ENCODE data around the gene GNG2.
"Not testable (repeated sequence)": the region's sequence is repeated elsewhere in the genome, so short reads cannot be mapped to it uniquely, and the experiment has no call there.

Gene GNG2

GRCh38 chr14:51889851-51890250 lies 29.4 kb downstream of the GNG2 start:
- no peak for DNase-seq (ENCODE audit: low read depth, low spot score)

GRCh38 chr14:51894250-51894649 lies 33.8 kb downstream of the GNG2 start:
- DNase-seq (ENCODE audit: low read depth, low spot score) = no peak

GRCh38 chr14:51895375-51895774 lies 35.0 kb downstream of the GNG2 start:
- DNase-seq (ENCODE audit: low read depth, low spot score) = no peak

GRCh38 chr14:51897791-51898355 lies 37.5 kb downstream of the GNG2 start:
- DNase-seq (ENCODE audit: low read depth, low spot score) = no peak

- DNase-seq (ENCODE audit: low read depth, low spot score) = no peak
These were observed 41.1 kb downstream of the GNG2 start for GRCh38 chr14:51901475-51902024.

- DNase-seq (ENCODE audit: low read depth, low spot score) = not testable (repeated sequence)
These were observed 45.3 kb downstream of the GNG2 start for GRCh38 chr14:51905656-51906121.

- no peak for DNase-seq (ENCODE audit: low read depth, low spot score)
These were observed 47.7 kb downstream of the GNG2 start for GRCh38 chr14:51908086-51908485.

GRCh38 chr14:51912112-51912786 lies 51.8 kb downstream of the GNG2 start:
- DNase-seq (ENCODE audit: low read depth, low spot score) = no peak

- DNase-seq (ENCODE audit: low read depth, low spot score) = no peak
These were observed 53.9 kb downstream of the GNG2 start for GRCh38 chr14:51914310-51914709.

GRCh38 chr14:51917193-51917592 lies 56.8 kb downstream of the GNG2 start:
- no peak for DNase-seq (ENCODE audit: low read depth, low spot score)

- no peak for DNase-seq (ENCODE audit: low read depth, low spot score)
These were observed 60.6 kb downstream of the GNG2 start for GRCh38 chr14:51921026-51921425.

GRCh38 chr14:51922624-51923023 lies 62.2 kb downstream of the GNG2 start:
- no peak for DNase-seq (ENCODE audit: low read depth, low spot score)

GRCh38 chr14:51924600-51924999 lies 64.2 kb downstream of the GNG2 start:
- DNase-seq (ENCODE audit: low read depth, low spot score) = no peak

- no peak for DNase-seq (ENCODE audit: low read depth, low spot score)
These were observed 65.6 kb downstream of the GNG2 start for GRCh38 chr14:51925980-51926379.

GRCh38 chr14:51926449-51926848 lies 66.0 kb downstream of the GNG2 start:
- no peak for DNase-seq (ENCODE audit: low read depth, low spot score)

- no peak for DNase-seq (ENCODE audit: low read depth, low spot score)
These were observed 68.2 kb downstream of the GNG2 start for GRCh38 chr14:51928568-51928967.

GRCh38 chr14:51929166-51929565 lies 68.8 kb downstream of the GNG2 start:
- no peak for DNase-seq (ENCODE audit: low read depth, low spot score)

- no peak for DNase-seq (ENCODE audit: low read depth, low spot score)
These were observed 69.7 kb downstream of the GNG2 start for GRCh38 chr14:51929910-51930682.

GRCh38 chr14:51931308-51931707 lies 70.9 kb downstream of the GNG2 start:
- DNase-seq (ENCODE audit: low read depth, low spot score) = no peak

GRCh38 chr14:51933191-51933590 lies 72.8 kb downstream of the GNG2 start:
- no peak for DNase-seq (ENCODE audit: low read depth, low spot score)

GRCh38 chr14:51938137-51938536 lies 77.7 kb downstream of the GNG2 start:
- DNase-seq (ENCODE audit: low read depth, low spot score) = no peak

- no peak for DNase-seq (ENCODE audit: low read depth, low spot score)
These were observed 78.4 kb downstream of the GNG2 start for GRCh38 chr14:51938821-51939220.
